DOHH2 (cell line): Measurements from ENCODE around the gene POPDC3.

ENCODE experiments used
- H3F3A ChIP-seq: fragments of 200-600 bp; sonication (generic), shearing (Covaris generic); 2 replicates; pipeline ENCODE4 v1.6.0; 2016; ENCODE audit warnings: antibody characterized with exemption, mild to moderate bottlenecking; ENCODE audit not compliant: control insufficient read depth, insufficient read depth
- H3K27ac ChIP-seq: fragments of 200-600 bp; sonication (generic); 2 replicates; pipeline ENCODE4 v1.5.1; 2014; ENCODE audit warnings: low read depth, mild to moderate bottlenecking, low read length, moderate library complexity
- H3K27me3 ChIP-seq: fragments of 200-600 bp; sonication (generic); 2 replicates; pipeline ENCODE4 v1.6.1; 2014; ENCODE audit warnings: mild to moderate bottlenecking, low read length, mixed read lengths; ENCODE audit not compliant: control insufficient read depth
- H3K36me3 ChIP-seq: fragments of 200-600 bp; sonication (generic); 2 replicates; pipeline ENCODE4 v1.6.1; 2014; ENCODE audit warnings: mild to moderate bottlenecking, low read length, moderate library complexity, mixed read lengths; ENCODE audit not compliant: control insufficient read depth
- H3K4me1 ChIP-seq: fragments of 200-600 bp; sonication (generic); 2 replicates; pipeline ENCODE4 v1.6.1; 2014; ENCODE audit warnings: mild to moderate bottlenecking, low read length, mixed read lengths; ENCODE audit not compliant: control insufficient read depth
- H3K4me2 ChIP-seq: fragments of 200-600 bp; sonication (generic); 2 replicates; pipeline ENCODE4 v1.6.0; 2014; ENCODE audit warnings: mild to moderate bottlenecking, low read length, moderate library complexity
- H3K4me3 ChIP-seq: fragments of 200-600 bp; sonication (generic); 2 replicates; pipeline ENCODE4 v1.5.1; 2014; ENCODE audit warnings: mild to moderate bottlenecking, low read length, mixed read lengths
- H3K79me2 ChIP-seq: fragments of 200-600 bp; sonication (generic); 2 replicates; pipeline ENCODE4 v1.6.1; 2014; ENCODE audit warnings: mild to moderate bottlenecking, low read length, mixed read lengths; ENCODE audit not compliant: control insufficient read depth
- H3K9me2 ChIP-seq: fragments of 200-600 bp; sonication (generic); replicated peaks from 2 replicates; pipeline ENCODE4 v1.6.1; 2014; ENCODE audit warnings: mild to moderate bottlenecking, low read length, mixed read lengths; ENCODE audit not compliant: control insufficient read depth
- H3K9me3 ChIP-seq: fragments of 200-600 bp; sonication (generic); 2 replicates; pipeline ENCODE4 v1.6.1; 2014; ENCODE audit warnings: antibody characterized with exemption, low read length, mixed read lengths; ENCODE audit not compliant: control insufficient read depth, insufficient read depth
- H4K20me1 ChIP-seq: fragments of 200-600 bp; sonication (generic); 2 replicates; pipeline ENCODE4 v1.6.0; 2014; ENCODE audit warnings: low read depth, mild to moderate bottlenecking, antibody characterized with exemption, low read length, moderate library complexity; ENCODE audit not compliant: control insufficient read depth, insufficient read depth
- EZH2phosphoT487 ChIP-seq: fragments of 200-600 bp; sonication (generic); IDR thresholded peaks from 2 replicates; pipeline ENCODE4 v1.6.1; 2017; ENCODE audit warnings: borderline replicate concordance, mild to moderate bottlenecking, antibody characterized with exemption, low read length, moderate library complexity, mixed read lengths
- TF ChIP-seq, protein P1 (sequence below): fragments of 200-600 bp; sonication (generic); IDR thresholded peaks from one replicate; pipeline ENCODE4 v1.5.1; 2014; ENCODE audit warnings: antibody characterized with exemption, mild to moderate bottlenecking, low read depth, low read length; ENCODE audit not compliant: poor library complexity, severe bottlenecking

POPDC3 gene

DNA sequence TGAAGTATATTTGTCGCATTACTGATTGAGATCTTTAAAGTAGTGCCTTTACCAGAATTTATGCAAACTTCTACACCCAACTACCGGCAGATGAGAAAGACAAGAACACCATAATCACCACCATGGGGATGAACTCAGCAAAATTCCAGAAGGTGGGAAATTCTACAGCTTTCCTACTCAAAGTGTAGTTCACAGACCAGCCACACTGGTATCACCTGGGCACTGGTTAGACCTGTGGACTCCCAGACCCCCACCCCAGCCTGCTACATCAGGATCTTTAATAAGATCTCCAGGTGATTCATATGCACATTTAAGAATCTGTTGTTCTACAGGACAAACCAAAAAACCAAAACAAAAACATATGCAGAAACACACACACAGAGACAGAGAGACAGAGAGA lies 67.9 kb downstream of the POPDC3 start:
- Histone ChIP-seq H3K4me2 (no peak overlapping the region), H3K79me2 (no peaks in the 10 kb centered on the region), H3F3A (no peaks in the 10 kb centered on the region), H3K27me3 (no peaks in the 10 kb centered on the region), H3K4me1 (no peaks in the 10 kb centered on the region), H3K9me2 (no peaks in the 10 kb centered on the region), H3K27ac (no peak overlapping the region), H3K9me3 (no peaks in the 10 kb centered on the region), H3K4me3 (no peak overlapping the region), H3K36me3 (no peaks in the 10 kb centered on the region), H4K20me1 (no peaks in the 10 kb centered on the region)
- TF ChIP-seq, protein P1, sequence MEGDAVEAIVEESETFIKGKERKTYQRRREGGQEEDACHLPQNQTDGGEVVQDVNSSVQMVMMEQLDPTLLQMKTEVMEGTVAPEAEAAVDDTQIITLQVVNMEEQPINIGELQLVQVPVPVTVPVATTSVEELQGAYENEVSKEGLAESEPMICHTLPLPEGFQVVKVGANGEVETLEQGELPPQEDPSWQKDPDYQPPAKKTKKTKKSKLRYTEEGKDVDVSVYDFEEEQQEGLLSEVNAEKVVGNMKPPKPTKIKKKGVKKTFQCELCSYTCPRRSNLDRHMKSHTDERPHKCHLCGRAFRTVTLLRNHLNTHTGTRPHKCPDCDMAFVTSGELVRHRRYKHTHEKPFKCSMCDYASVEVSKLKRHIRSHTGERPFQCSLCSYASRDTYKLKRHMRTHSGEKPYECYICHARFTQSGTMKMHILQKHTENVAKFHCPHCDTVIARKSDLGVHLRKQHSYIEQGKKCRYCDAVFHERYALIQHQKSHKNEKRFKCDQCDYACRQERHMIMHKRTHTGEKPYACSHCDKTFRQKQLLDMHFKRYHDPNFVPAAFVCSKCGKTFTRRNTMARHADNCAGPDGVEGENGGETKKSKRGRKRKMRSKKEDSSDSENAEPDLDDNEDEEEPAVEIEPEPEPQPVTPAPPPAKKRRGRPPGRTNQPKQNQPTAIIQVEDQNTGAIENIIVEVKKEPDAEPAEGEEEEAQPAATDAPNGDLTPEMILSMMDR: no peak
- TF ChIP-seq EZH2phosphoT487: no peak

- H3K36me3 ChIP-seq: no peaks in the 10 kb centered on the region
- H3F3A ChIP-seq: no peaks in the 10 kb centered on the region
- no peak overlapping the region for H3K4me3 ChIP-seq
- H3K4me1 ChIP-seq: no peaks in the 10 kb centered on the region
- no peaks in the 10 kb centered on the region for H3K9me3 ChIP-seq
- no peaks in the 10 kb centered on the region for H4K20me1 ChIP-seq
- H3K27ac ChIP-seq: no peak overlapping the region
- no peaks in the 10 kb centered on the region for H3K79me2 ChIP-seq
- H3K9me2 ChIP-seq: no peaks in the 10 kb centered on the region
- TF ChIP-seq, protein P1: no peak
- TF ChIP-seq EZH2phosphoT487: no peak
- H3K27me3 ChIP-seq: no peaks in the 10 kb centered on the region
- H3K4me2 ChIP-seq: no peak overlapping the region
Measured at GRCh38 chr6:105111105-105111504, 68.7 kb downstream of the POPDC3 start.

- no peaks in the 10 kb centered on the region for H4K20me1 ChIP-seq
- H3K9me2 ChIP-seq: no peaks in the 10 kb centered on the region
- no peak overlapping the region for H3K4me2 ChIP-seq
- no peaks in the 10 kb centered on the region for H3K9me3 ChIP-seq
- H3K36me3 ChIP-seq: no peaks in the 10 kb centered on the region
- no peak overlapping the region for H3K4me3 ChIP-seq
- H3F3A ChIP-seq: no peaks in the 10 kb centered on the region
- H3K79me2 ChIP-seq: no peaks in the 10 kb centered on the region
- no peaks in the 10 kb centered on the region for H3K27me3 ChIP-seq
- no peak overlapping the region for H3K27ac ChIP-seq
- no peak for TF ChIP-seq EZH2phosphoT487
- TF ChIP-seq, protein P1: no peak
- no peaks in the 10 kb centered on the region for H3K4me1 ChIP-seq
Measured at GRCh38 chr6:105109955-105110895, 69.6 kb downstream of the POPDC3 start.
